Measurements from ENCODE around the gene KRT16.
"Not testable (repeated sequence)": the region's sequence is repeated elsewhere in the genome, so short reads cannot be mapped to it uniquely, and the experiment has no call there.

DNA sequence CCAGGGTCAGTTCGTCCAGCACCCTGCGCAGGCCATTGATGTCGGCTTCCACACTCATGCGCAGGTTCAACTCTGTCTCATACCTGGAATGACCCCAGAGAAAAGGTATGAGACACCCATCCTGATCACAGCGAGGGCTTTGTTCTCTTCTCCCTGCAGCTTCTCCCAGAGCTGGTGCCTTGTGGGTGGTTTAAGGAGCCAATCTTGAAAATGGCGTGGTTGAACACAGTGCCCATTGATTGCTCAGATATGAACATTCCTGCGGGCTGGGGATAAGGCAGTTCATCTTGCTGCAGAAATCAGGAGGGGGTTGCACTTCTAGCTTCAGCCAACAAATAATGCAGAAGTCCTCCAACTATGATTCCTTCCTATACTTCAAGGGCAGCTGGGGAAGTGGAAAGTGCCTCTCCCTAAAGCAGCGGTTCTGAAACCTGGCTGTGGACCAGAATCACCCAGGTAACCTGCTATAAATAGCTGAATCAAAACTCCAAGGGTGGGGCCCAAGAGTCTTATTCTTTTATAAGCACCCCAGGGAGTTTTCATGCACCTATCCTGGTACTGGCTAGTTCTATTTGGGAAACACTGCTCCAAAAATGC, 28.1 kb downstream of the KRT16 start:
- TF ChIP-seq, protein P1, sequence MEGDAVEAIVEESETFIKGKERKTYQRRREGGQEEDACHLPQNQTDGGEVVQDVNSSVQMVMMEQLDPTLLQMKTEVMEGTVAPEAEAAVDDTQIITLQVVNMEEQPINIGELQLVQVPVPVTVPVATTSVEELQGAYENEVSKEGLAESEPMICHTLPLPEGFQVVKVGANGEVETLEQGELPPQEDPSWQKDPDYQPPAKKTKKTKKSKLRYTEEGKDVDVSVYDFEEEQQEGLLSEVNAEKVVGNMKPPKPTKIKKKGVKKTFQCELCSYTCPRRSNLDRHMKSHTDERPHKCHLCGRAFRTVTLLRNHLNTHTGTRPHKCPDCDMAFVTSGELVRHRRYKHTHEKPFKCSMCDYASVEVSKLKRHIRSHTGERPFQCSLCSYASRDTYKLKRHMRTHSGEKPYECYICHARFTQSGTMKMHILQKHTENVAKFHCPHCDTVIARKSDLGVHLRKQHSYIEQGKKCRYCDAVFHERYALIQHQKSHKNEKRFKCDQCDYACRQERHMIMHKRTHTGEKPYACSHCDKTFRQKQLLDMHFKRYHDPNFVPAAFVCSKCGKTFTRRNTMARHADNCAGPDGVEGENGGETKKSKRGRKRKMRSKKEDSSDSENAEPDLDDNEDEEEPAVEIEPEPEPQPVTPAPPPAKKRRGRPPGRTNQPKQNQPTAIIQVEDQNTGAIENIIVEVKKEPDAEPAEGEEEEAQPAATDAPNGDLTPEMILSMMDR (IDR thresholded peaks at IDR 0.05), result not testable (repeated sequence)
- TF ChIP-seq POLR2AphosphoS5 (IDR thresholded peaks at IDR 0.05), result not testable (repeated sequence)

Data from prostate gland (tissue), 2 donors.